Heart right ventricle (tissue), 16 donors: ENCODE results near the gene DNAH3. TPM values are rescaled to one million over a fixed set of nuclear protein-coding genes. Genes with fewer than 3 reads are reported as not detected.

Experiments used
- ATAC-seq, 8 donors: fragments of 200-7000 bp; cut with Tn5 transposase; one replicate each; pipeline ENCODE4 v1.9.1; 2020; ENCODE audit warnings: mild to moderate bottlenecking in 8 of 8, moderate library complexity in 8 of 8, moderate number of reproducible peaks in 1 of 8
- DNase-seq, 2 donors: peaks; one replicate each; pipeline ENCODE4 v3.0.0-alpha.2; 2020
- H3K27ac ChIP-seq, 10 donors: fragments of 200-600 bp; sonication (generic) in 2 of 10; one replicate each; pipeline versions ENCODE4 v1.5.0 to v1.8.0; 2020 to 2022; ENCODE audit warnings: mild to moderate bottlenecking in 3 of 10
- H3K27me3 ChIP-seq, 7 donors: fragments of 200-600 bp; one replicate each; pipeline ENCODE4 v1.8.0; 2021 to 2022; ENCODE audit warnings: mild to moderate bottlenecking in 2 of 7
- H3K36me3 ChIP-seq, 9 donors: fragments of 200-600 bp; sonication (generic) in 1 of 9; one replicate each; pipeline versions ENCODE4 v1.5.0 to v1.8.0; 2020 to 2022; ENCODE audit warnings: mild to moderate bottlenecking in 2 of 9
- H3K4me1 ChIP-seq, 9 donors: fragments of 200-600 bp; sonication (generic) in 1 of 9; one replicate each; pipeline versions ENCODE4 v1.5.0 to v1.8.0; 2020 to 2022; ENCODE audit warnings: mild to moderate bottlenecking in 4 of 9
- H3K4me3 ChIP-seq, 10 donors: fragments of 200-600 bp; sonication (generic) in 2 of 10; one replicate each; pipeline versions ENCODE4 v1.5.0 to v1.8.0; 2020 to 2022; ENCODE audit warnings: mild to moderate bottlenecking in 7 of 10, moderate library complexity in 2 of 10
- H3K9me3 ChIP-seq, 11 donors: fragments of 200-600 bp in 10 of 11; sonication (generic) in 2 of 11; one replicate each; pipeline versions ENCODE4 v1.5.0 to v1.8.0; 2013 to 2022; ENCODE audit warnings: mild to moderate bottlenecking in 2 of 11, control low read depth in 1 of 11, moderate library complexity in 1 of 11
- CTCF ChIP-seq, 9 donors: fragments of 200-600 bp; sonication (generic) in 2 of 9; IDR thresholded peaks; one replicate each; pipeline versions ENCODE4 v1.5.0 to v1.8.0; 2021 to 2022; ENCODE audit warnings: antibody characterized with exemption in 9 of 9, mild to moderate bottlenecking in 5 of 9, moderate library complexity in 1 of 9
- WGBS, 2 donors: extraction: QIAGEN DNeasy Blood & Tissue Kit; methylation state at CpG; one replicate each; pipeline ENCODE4 v1.1.7; 2013; ENCODE audit warnings: inconsistent platforms in 1 of 2; 5-methylcytosine and 5-hydroxymethylcytosine counted together
- intact Hi-C, 10 donors: fragments of 100-400 bp; cut with DNase I; formaldehyde crosslinking; loops; one replicate each; pipeline versions ENCODE4 v1.11.1 to v1.14.2; 2022
- polyA plus RNA-seq, 2 donors: library from polyadenylated mRNA; stranded (reverse); fragments of 200-250 nt; gene quantifications; one replicate each; pipeline ENCODE4 v1.2.3, GENCODE V29; 2013
- total RNA-seq, 10 donors: library from RNA; stranded (reverse); fragmentation: NEBNext Ultra II Directional in 3 of 10; extraction: Animal tissue kit (Norgen Biotek cat#: 25700) in 3 of 10; gene quantifications; one replicate each; pipeline versions ENCODE4 v1.2.1 to v1.2.4, GENCODE V29; 2021 to 2023
- donor health status: Arrhythmogenic right ventricular cardiomyopathy.
- donor health status: ischemic (EF 13 %, LVEDD 7.1; RV severe dilation, severe dysfunction).
- donor health status: healthy with polysubstance abuse.
- donor health status: DM: no; HTN: yes; CAD: no.
- donor health status: DM: no; HTN: no; CAD: no.
- donor health status: ischemic (EF 25% LVEDD 6.9; RV normal size, moderate dysfunction).
- donor health status: ischemic (EF 25% LVEDD 5.7; RV mildly dilated, moderate dysfunction).
- donor health status: healthy.
- donor health status: DM: yes; HTN: yes; CAD: no.
- donor health status: Ischemic cardiomyopathy.
- donor health status: ischemic (EF 35%, LVEDD 5.7; RV mildly dilated, moderate dysfunction).
- donor health status: nonischemic (EF 11% LVEDD 7.7; RV severe dilation, severe dysfunction).
- donor health status: DM: yes; HTN: yes; CAD: no.
- donor health status: PGD.
- donor health status: ischemic (EF 29% LVEDD 5.4; RV normal size, mild dysfunction).
- donor health status: nonischemic (EF 23%, LVEDD 6.1; RV moderate dilation, normal function).

Gene DNAH3
- total and polyA plus RNA-seq, 12 donors = 0.39 to 3.7 (median 1.0) TPM; not detected in 1

DNA sequence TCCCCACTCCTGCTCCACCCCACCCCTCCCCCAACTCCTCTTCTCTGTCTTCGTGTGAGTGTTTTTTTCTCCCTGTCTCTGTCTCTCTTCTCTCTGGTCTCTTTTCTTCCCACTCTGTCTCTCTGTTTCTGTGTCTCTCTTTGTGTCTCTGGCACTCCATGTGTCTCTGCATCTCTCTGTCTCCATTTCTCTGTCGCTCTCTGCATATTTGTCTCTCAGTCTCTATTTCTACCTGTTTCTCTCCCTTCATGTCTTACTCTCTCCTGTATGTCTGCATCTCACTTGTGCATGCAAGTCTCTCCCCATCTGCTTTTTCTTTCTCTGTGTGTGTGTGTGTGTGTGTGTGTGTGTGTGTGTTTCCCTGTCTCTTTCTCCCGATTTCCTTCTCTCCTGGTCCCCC, 181.9 kb downstream of the DNAH3 start:
- no peak for TF ChIP-seq CTCF (IDR thresholded peaks at IDR 0.05)

DNA sequence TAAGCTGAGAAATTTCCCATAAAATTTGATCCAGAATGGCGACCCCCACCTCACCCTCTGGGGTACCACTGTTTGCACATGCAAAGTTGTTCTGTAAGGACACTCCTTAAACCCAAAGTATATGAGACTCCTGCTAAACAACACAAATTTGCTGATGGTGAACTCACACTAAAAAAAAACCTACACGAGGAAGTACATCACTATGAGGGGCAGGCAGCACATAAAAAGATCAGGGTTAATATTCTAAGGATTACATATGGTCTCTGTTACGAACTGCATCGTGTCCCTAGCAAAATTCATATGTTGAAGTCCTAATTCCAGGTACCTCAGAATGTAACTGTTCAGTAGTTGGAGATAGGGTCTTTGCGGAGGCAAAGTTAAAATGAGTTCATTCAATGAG, 189.7 kb downstream of the DNAH3 start:
- no peak for TF ChIP-seq CTCF (IDR thresholded peaks at IDR 0.05)
- intact Hi-C loops = no loop called here
- Histone ChIP-seq H3K36me3 (no peaks in the 10 kb centered on the region), H3K27ac (no peak overlapping the region), H3K27me3 (no peaks in the 10 kb centered on the region), H3K4me3 (no peak overlapping the region), H3K9me3 (no peaks in the 10 kb centered on the region), H3K4me1 (no peaks in the 10 kb centered on the region)
- WGBS, 2 donors = 83 to 86% methylated on average over 5 of the region's 5 CpGs
- no peak for DNase-seq
- ATAC-seq = no peak

More for the DNA sequence above, 181.9 kb downstream of the DNAH3 start:
- Histone ChIP-seq H3K4me1 (no peaks in the 10 kb centered on the region), H3K9me3 (no peaks in the 10 kb centered on the region), H3K4me3 (no peak overlapping the region), H3K27ac (no peak overlapping the region), H3K36me3 (no peaks in the 10 kb centered on the region), H3K27me3 (no peaks in the 10 kb centered on the region)
- whole genome bisulfite sequencing, 2 donors = 64 to 74% methylated on average over 3 of the region's 3 CpGs
- ATAC-seq = no peak
- intact Hi-C loops = no loop called here
- DNase-seq = no peak

- Histone ChIP-seq H3K36me3 (no peaks in the 10 kb centered on the region), H3K27me3 (no peaks in the 10 kb centered on the region), H3K4me1 (no peaks in the 10 kb centered on the region), H3K9me3 (no peaks in the 10 kb centered on the region), H3K4me3 (no peak overlapping the region), H3K27ac (no peak overlapping the region)
- WGBS, 2 donors = 83 to 89% methylated on average over 3 of the region's 3 CpGs
- TF ChIP-seq CTCF (IDR thresholded peaks at IDR 0.05) = no peak
- DNase-seq = no peak
- no peak for ATAC-seq
- intact Hi-C loops = no loop called here
Observed at GRCh38 chr16:20957153-20957552, 193.5 kb downstream of the DNAH3 start.

DNA sequence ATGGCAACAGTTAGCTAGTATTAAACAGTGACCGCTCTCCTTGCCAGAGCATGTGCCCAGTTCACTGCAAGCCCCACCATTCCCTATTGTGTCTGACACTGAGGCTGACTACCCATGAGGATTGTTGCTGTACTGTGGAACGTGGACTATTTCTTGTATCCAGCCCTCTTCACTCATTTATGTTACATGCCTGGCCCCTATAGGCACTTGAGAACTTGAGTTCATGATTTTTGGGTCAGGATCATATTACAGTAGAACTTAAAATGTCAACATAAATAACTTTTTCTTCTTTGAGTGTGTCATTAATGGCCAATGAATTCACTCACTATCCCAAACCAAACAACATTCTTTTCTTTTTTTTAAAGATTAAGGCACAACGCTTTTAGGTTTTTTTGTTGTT, 194.3 kb downstream of the DNAH3 start:
- no peak for TF ChIP-seq CTCF (IDR thresholded peaks at IDR 0.05)
- Histone ChIP-seq H3K27me3 (no peaks in the 10 kb centered on the region), H3K36me3 (no peaks in the 10 kb centered on the region), H3K4me1 (no peaks in the 10 kb centered on the region), H3K4me3 (no peak overlapping the region), H3K27ac (no peak overlapping the region), H3K9me3 (no peaks in the 10 kb centered on the region)
- DNase-seq (no peak), ATAC-seq (no peak)
- intact Hi-C loops = no loop called here
- WGBS, 2 donors = 68 to 78% methylated on average over 3 of the region's 3 CpGs
